ENCODE measurements around the gene APH1A.

DNA sequence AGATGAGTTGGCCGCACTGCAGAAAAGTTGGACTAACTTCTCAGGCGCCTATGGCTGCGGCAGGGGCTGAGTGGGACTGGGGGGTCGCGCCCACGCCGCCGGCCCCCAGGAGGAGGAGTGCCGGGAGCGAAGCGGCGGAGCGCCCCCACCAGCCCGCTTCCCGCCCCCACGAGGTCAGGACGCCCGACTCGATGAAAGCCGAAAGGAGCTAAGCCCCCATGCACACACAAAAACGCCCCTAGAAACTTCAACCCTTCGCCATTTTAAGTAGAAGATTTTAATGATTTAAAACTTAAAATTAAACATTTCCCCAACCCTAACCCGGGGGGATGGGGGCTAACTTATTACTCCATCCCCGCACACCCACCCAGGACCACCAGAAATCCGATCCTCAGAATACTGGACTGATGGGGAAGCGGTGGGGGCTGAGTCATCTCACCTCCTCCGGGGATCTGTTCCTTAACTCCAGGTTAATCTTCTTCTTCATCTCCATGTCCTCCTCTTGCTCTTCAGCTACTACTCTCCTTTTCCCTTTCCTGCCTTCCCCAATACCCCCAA lies 33.4 kb downstream of the APH1A start:
- TF ChIP-seq ELF1 (tag; IDR thresholded peaks at IDR 0.05) (no peak), YBX1 (IDR thresholded peaks at IDR 0.05) (no peak), KAT2B (IDR thresholded peaks at IDR 0.05; ENCODE audit: low read depth, low read length) (no peak)

All from K562 (cell line).